ENCODE results near the gene PPP2R2D.

PPP2R2D gene

GRCh38 chr10:131923038-131923756 is 22.4 kb downstream of the PPP2R2D start:
- no peak overlapping the region for H3K27ac ChIP-seq
- no peaks in the 10 kb centered on the region for H3K27me3 ChIP-seq (replicated peaks)
- H3K4me3 ChIP-seq (ENCODE audit: low read depth, low read length) = no peak overlapping the region
- in situ Hi-C loops (cut with HindIII; ENCODE audit: low pct_ligation_motif_present, low sequenced_read_pairs) = no loop called here
- TF ChIP-seq, protein P1, sequence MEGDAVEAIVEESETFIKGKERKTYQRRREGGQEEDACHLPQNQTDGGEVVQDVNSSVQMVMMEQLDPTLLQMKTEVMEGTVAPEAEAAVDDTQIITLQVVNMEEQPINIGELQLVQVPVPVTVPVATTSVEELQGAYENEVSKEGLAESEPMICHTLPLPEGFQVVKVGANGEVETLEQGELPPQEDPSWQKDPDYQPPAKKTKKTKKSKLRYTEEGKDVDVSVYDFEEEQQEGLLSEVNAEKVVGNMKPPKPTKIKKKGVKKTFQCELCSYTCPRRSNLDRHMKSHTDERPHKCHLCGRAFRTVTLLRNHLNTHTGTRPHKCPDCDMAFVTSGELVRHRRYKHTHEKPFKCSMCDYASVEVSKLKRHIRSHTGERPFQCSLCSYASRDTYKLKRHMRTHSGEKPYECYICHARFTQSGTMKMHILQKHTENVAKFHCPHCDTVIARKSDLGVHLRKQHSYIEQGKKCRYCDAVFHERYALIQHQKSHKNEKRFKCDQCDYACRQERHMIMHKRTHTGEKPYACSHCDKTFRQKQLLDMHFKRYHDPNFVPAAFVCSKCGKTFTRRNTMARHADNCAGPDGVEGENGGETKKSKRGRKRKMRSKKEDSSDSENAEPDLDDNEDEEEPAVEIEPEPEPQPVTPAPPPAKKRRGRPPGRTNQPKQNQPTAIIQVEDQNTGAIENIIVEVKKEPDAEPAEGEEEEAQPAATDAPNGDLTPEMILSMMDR (IDR thresholded peaks at IDR 0.05; ENCODE audit: low read depth, low read length, missing control alignments) = no peak
- H3K36me3 ChIP-seq (replicated peaks) = no peaks in the 10 kb centered on the region
- peak; percentile 52 for DNase-seq

- in situ Hi-C loops (cut with HindIII; ENCODE audit: low pct_ligation_motif_present, low sequenced_read_pairs) = no loop called here
- H3K36me3 ChIP-seq (replicated peaks) = no peaks in the 10 kb centered on the region
- H3K4me3 ChIP-seq (ENCODE audit: low read depth, low read length) = no peak overlapping the region
- H3K27ac ChIP-seq = no peak overlapping the region
- TF ChIP-seq, protein P1 (IDR thresholded peaks at IDR 0.05; ENCODE audit: low read depth, low read length, missing control alignments) = no peak
- DNase-seq = no peak
- no peaks in the 10 kb centered on the region for H3K27me3 ChIP-seq (replicated peaks)
Observed at GRCh38 chr10:131925011-131925649, 24.3 kb downstream of the PPP2R2D start.

- Histone ChIP-seq H3K27me3 (replicated peaks) (no peaks in the 10 kb centered on the region), H3K4me3 (ENCODE audit: low read depth, low read length) (no peak overlapping the region), H3K27ac (no peak overlapping the region), H3K36me3 (replicated peaks) (no peaks in the 10 kb centered on the region)
- DNase-seq = no peak
- TF ChIP-seq, protein P1 (IDR thresholded peaks at IDR 0.05; ENCODE audit: low read depth, low read length, missing control alignments) = no peak
- in situ Hi-C loops (cut with HindIII; ENCODE audit: low pct_ligation_motif_present, low sequenced_read_pairs) = no loop called here
Observed at GRCh38 chr10:131925716-131926115, 24.9 kb downstream of the PPP2R2D start.

GRCh38 chr10:131926253-131926652 is 25.4 kb downstream of the PPP2R2D start:
- no peak overlapping the region for H3K4me3 ChIP-seq (ENCODE audit: low read depth, low read length)
- in situ Hi-C loops (cut with HindIII; ENCODE audit: low pct_ligation_motif_present, low sequenced_read_pairs) = no loop called here
- no peak for DNase-seq
- H3K36me3 ChIP-seq (replicated peaks) = no peaks in the 10 kb centered on the region
- TF ChIP-seq, protein P1 (IDR thresholded peaks at IDR 0.05; ENCODE audit: low read depth, low read length, missing control alignments) = no peak
- no peak overlapping the region for H3K27ac ChIP-seq
- H3K27me3 ChIP-seq (replicated peaks) = no peaks in the 10 kb centered on the region

DNA sequence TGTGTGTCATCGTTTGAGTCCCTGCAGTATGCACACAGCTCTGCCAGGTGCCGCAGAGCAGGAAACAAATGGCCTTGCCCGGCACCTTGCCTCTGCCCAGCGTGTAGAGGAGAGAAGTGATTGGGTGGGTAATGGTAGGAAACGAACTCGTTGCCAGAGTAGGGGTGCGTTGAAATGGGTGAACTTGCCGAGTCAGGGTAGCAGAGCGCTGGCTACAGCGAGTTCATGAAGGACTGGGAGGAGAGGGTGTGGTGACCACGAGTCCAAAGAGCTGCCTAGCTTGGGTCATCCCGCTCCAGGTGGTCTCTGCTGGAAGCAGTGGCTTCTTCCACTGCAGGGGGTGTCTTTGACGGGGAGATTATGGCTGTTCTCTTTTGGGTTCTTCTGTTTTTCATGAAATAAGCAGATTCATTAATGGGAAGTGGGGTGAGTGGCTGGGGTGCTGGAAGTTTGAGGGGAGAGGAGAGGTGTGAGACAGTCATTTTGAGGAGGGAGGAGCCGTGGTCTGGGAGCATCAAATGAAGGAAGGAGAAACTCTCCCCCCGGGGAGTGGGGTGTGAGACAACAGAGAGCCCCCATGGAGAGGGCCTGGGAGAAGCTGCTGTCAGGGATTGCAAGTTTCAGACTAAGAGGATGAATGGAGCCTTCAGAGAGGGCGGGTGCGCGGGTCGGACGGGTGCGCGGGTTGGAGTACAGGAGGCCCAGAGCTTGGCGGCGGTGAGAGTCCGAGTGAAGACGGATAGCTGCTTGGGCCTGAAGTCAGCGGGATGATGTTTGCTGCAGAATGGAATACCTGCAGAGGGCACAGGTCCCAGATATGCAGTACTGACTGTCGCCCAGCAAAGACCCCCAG is 26.2 kb downstream of the PPP2R2D start:
- TF ChIP-seq, protein P1 (IDR thresholded peaks at IDR 0.05; ENCODE audit: low read depth, low read length, missing control alignments) = no peak
- in situ Hi-C loops (cut with HindIII; ENCODE audit: low pct_ligation_motif_present, low sequenced_read_pairs) = no loop called here
- Histone ChIP-seq H3K4me3 (ENCODE audit: low read depth, low read length) (no peak overlapping the region), H3K36me3 (replicated peaks) (no peaks in the 10 kb centered on the region), H3K27me3 (replicated peaks) (no peaks in the 10 kb centered on the region), H3K27ac (no peak overlapping the region)
- DNase-seq = no peak

All from brain microvascular endothelial cell (primary cell).